GM21619 (cell line): ENCODE measurements around the gene ATF7.
A peak's percentile ranks its signal among the peaks of the same experiment; 100 is the strongest.

Source experiments
- ATAC-seq: cut with Tn5 transposase; IDR thresholded peaks from one replicate; pipeline ENCODE4 v1.9.1; 2021; ENCODE audit not compliant: unreplicated experiment

The ATF7 gene

GRCh38 chr12:53532524-53533445, 93.4 kb downstream of the ATF7 start:
- ATAC-seq, result no peak

- ATAC-seq, result no peak
These were observed 94.2 kb downstream of the ATF7 start for GRCh38 chr12:53532021-53532420.

- no peak for ATAC-seq
These were observed 95.3 kb downstream of the ATF7 start for GRCh38 chr12:53530920-53531319.

- no peak for ATAC-seq
These were observed 96.1 kb downstream of the ATF7 start for GRCh38 chr12:53530061-53530460.

GRCh38 chr12:53524476-53524875, 101.7 kb downstream of the ATF7 start:
- ATAC-seq, result no peak

GRCh38 chr12:53523131-53523530, 103.1 kb downstream of the ATF7 start:
- ATAC-seq, result no peak

- no peak for ATAC-seq
These were observed 107.8 kb downstream of the ATF7 start for GRCh38 chr12:53518381-53518780.

- ATAC-seq, result no peak
These were observed 109.3 kb downstream of the ATF7 start for GRCh38 chr12:53516758-53517455.

- no peak for ATAC-seq
These were observed 110.9 kb downstream of the ATF7 start for GRCh38 chr12:53515291-53515680.

GRCh38 chr12:53514628-53515290, 111.4 kb downstream of the ATF7 start:
- ATAC-seq, result no peak

GRCh38 chr12:53513712-53514410, 112.3 kb downstream of the ATF7 start:
- ATAC-seq, result no peak

GRCh38 chr12:53510181-53510812, 115.9 kb downstream of the ATF7 start:
- ATAC-seq, result no peak

- peak; percentile 92 for ATAC-seq
These were observed 117.5 kb downstream of the ATF7 start for GRCh38 chr12:53508534-53509170.

- no peak for ATAC-seq
These were observed 118.6 kb downstream of the ATF7 start for GRCh38 chr12:53507603-53507885.

- no peak for ATAC-seq
These were observed 119.1 kb downstream of the ATF7 start, which contains the start of gene NPFF for GRCh38 chr12:53506881-53507602. TSS of gene NPFF (minus strand) at chr12:53507484. CDS start at chr12:53507474, 10 bp downstream.

- ATAC-seq, result no peak
These were observed 119.8 kb downstream of the ATF7 start for GRCh38 chr12:53506450-53506785.

GRCh38 chr12:53505555-53506449, 120.4 kb downstream of the ATF7 start:
- no peak for ATAC-seq

- no peak for ATAC-seq
These were observed 121.1 kb downstream of the ATF7 start for GRCh38 chr12:53505086-53505485.
